Endothelial cell of umbilical vein (primary cell): Measurements from ENCODE around the gene DCUN1D2. TPM values are rescaled to one million over a fixed set of nuclear protein-coding genes. Genes with fewer than 3 reads are reported as not detected.

Source experiments
- BruUV-seq: library from RNA; stranded (reverse); fragments of 400-500 nt; replicated peaks from 2 replicates; lab custom pipeline; 2021; lab: Mats Ljungman, UMichigan
- CTCF ChIA-PET: fragments of 300-600, 350-600 bp; sonication (Branson Sonifier 250); formaldehyde crosslinking; loops from one replicate; lab custom pipeline; 2021; ENCODE audit warnings: antibody characterized with exemption, inconsistent platforms; lab: Charles Lee
- POLR2A ChIA-PET: fragments of 300-600, 350-600 bp; sonication (Branson Sonifier 250); formaldehyde crosslinking; loops from one replicate; lab custom pipeline; 2021; ENCODE audit warnings: antibody characterized with exemption, inconsistent platforms; lab: Charles Lee
- DNase-seq: peaks from one replicate; pipeline ENCODE4 v3.0.0-alpha.2; 2011; ENCODE audit warnings: low read depth, low spot score
- FAIRE-seq: peaks from 2 replicates; lab custom pipeline; 2011; peaks lifted over from hg19 to GRCh38; lab: Jason Lieb, UNC
- H2AFZ ChIP-seq: 2 replicates; pipeline ENCODE4 v1.6.0; 2012; ENCODE audit warnings: low read depth, low read length, control low read depth, inconsistent platforms
- H3K27ac ChIP-seq: 2 replicates; pipeline ENCODE4 v1.5.1; 2011; ENCODE audit warnings: low read depth, mild to moderate bottlenecking, control low read depth, low read length, moderate library complexity; ENCODE audit not compliant: insufficient read depth
- H3K27me3 ChIP-seq, 2 experiments: 2 replicates each; pipeline versions ENCODE4 v1.6.0 to v1.6.1; 2011; ENCODE audit warnings: low read length in 2 of 2, mixed read lengths in 1 of 2; ENCODE audit not compliant: control insufficient read depth in 2 of 2, insufficient read depth in 2 of 2
- H3K36me3 ChIP-seq, 2 experiments: 2 replicates in 1 of 2; 3 replicates in 1 of 2; pipeline ENCODE4 v1.5.1; 2011; ENCODE audit warnings: low read length in 2 of 2, mild to moderate bottlenecking in 1 of 2, moderate library complexity in 1 of 2; ENCODE audit not compliant: control insufficient read depth in 2 of 2, insufficient read depth in 2 of 2; ENCODE audit errors: extremely low read depth in 1 of 2
- H3K4me1 ChIP-seq: 3 replicates; pipeline ENCODE4 v1.5.1; 2011; ENCODE audit warnings: mild to moderate bottlenecking, low read length; ENCODE audit not compliant: control insufficient read depth, insufficient read depth; ENCODE audit errors: extremely low read depth
- H3K4me2 ChIP-seq: 2 replicates; pipeline ENCODE4 v1.6.1; 2011; ENCODE audit warnings: low read length, control low read depth, mixed read lengths; ENCODE audit not compliant: insufficient read depth
- H3K4me3 ChIP-seq, 3 experiments: fragments of 200-600 bp in 1 of 3; sonication (generic), shearing (Covaris generic) in 1 of 3; replicated peaks in 1 of 3; 2 replicates each; pipeline ENCODE4 v1.5.1; 2011 to 2016; ENCODE audit warnings: control low read depth in 3 of 3, low read length in 3 of 3, mild to moderate bottlenecking in 2 of 3, inconsistent platforms in 1 of 3, low read depth in 1 of 3, moderate library complexity in 1 of 3; ENCODE audit not compliant: insufficient read depth in 1 of 3
- H3K79me2 ChIP-seq: 2 replicates; pipeline ENCODE4 v1.6.0; 2012; ENCODE audit warnings: low read length, inconsistent platforms; ENCODE audit not compliant: control insufficient read depth, insufficient read depth
- H3K9ac ChIP-seq: replicated peaks from 2 replicates; pipeline ENCODE3; 2011; ENCODE audit warnings: low read length, control low read depth; ENCODE audit not compliant: insufficient read depth; ENCODE audit errors: extremely low read depth
- H3K9me1 ChIP-seq: replicated peaks from 3 replicates; pipeline ENCODE4 v1.6.0; 2011; ENCODE audit warnings: mild to moderate bottlenecking, low read length; ENCODE audit not compliant: control insufficient read depth, insufficient read depth; ENCODE audit errors: extremely low read depth
- H3K9me3 ChIP-seq: replicated peaks from 2 replicates; pipeline ENCODE4 v1.5.1; 2012; ENCODE audit warnings: low read length, inconsistent platforms; ENCODE audit not compliant: control insufficient read depth, insufficient read depth
- H4K20me1 ChIP-seq: replicated peaks from 2 replicates; pipeline ENCODE3; 2011; ENCODE audit warnings: mild to moderate bottlenecking, low read length; ENCODE audit not compliant: control insufficient read depth, insufficient read depth; ENCODE audit errors: extremely low read depth
- EZH2 ChIP-seq: IDR thresholded peaks from 2 replicates; pipeline ENCODE4 v1.6.1; 2012; ENCODE audit warnings: borderline replicate concordance, low read depth, mild to moderate bottlenecking, moderate library complexity, low read length, inconsistent platforms; ENCODE audit not compliant: severe bottlenecking
- FOS ChIP-seq: IDR thresholded peaks from 2 replicates; pipeline ENCODE4 v1.6.1; 2011; ENCODE audit warnings: mild to moderate bottlenecking, low read length, moderate library complexity, borderline replicate concordance; ENCODE audit not compliant: insufficient read depth
- GATA2 ChIP-seq: IDR thresholded peaks from 2 replicates; pipeline ENCODE4 v1.7.0; 2011; ENCODE audit warnings: low read depth, mild to moderate bottlenecking, moderate library complexity, mixed read lengths, low read length; ENCODE audit not compliant: insufficient read length, insufficient read depth
- JUN ChIP-seq: IDR thresholded peaks from 2 replicates; pipeline ENCODE4 v1.6.1; 2011; ENCODE audit warnings: borderline replicate concordance, low read depth; ENCODE audit not compliant: insufficient read length, insufficient read depth
- MAX ChIP-seq: IDR thresholded peaks from 2 replicates; pipeline ENCODE4 v1.6.1; 2011; ENCODE audit not compliant: insufficient read depth, insufficient read length
- MYC ChIP-seq: IDR thresholded peaks from one replicate; pipeline ENCODE4 v1.6.1; 2011; ENCODE audit warnings: mild to moderate bottlenecking, low read depth, low read length
- POLR2A ChIP-seq: IDR thresholded peaks from 2 replicates; pipeline ENCODE4 v1.6.1; 2012; ENCODE audit warnings: low read depth, mild to moderate bottlenecking, control low read depth, low read length
- POLR2AphosphoS5 ChIP-seq: IDR thresholded peaks from 2 replicates; pipeline ENCODE4 v1.6.1; 2012; ENCODE audit warnings: low read depth, mild to moderate bottlenecking, control low read depth, low read length, moderate library complexity; ENCODE audit not compliant: insufficient read depth
- dilution Hi-C: fragments of 300-500 bp; cut with MboI; formaldehyde crosslinking; loops from one replicate; pipeline ENCODE4 v1.15.0; 2019; ENCODE audit warnings: low sequenced_read_pairs; ENCODE audit not compliant: extremely low pct_ligation_motif_present
- intact Hi-C: fragments of 100-400 bp; cut with micrococcal nuclease; formaldehyde crosslinking; loops from one replicate; pipeline ENCODE4 v1.10.0; 2022
- polyA plus RNA-seq, 4 experiments: library from polyadenylated mRNA; depleted of rRNA in 3 of 4; stranded (reverse) in 3 of 4; unstranded in 1 of 4; fragments of >200 nt; gene quantifications; 2 replicates each; pipeline versions ENCODE4 v1.2.1 to v1.2.3, GENCODE V29; 2011 to 2012; ENCODE audit warnings: missing spikeins in 1 of 4
- total RNA-seq: library from RNA; stranded (reverse); gene quantifications from 2 replicates; pipeline ENCODE4 v1.2.3, GENCODE V29; 2021
- TF ChIP-seq, protein P1 (sequence below), 2 donors: IDR thresholded peaks; 1 replicate in 1 of 2; 2 replicates in 1 of 2; pipeline ENCODE4 v1.5.1; 2011; ENCODE audit warnings: low read length in 2 of 2, mild to moderate bottlenecking in 2 of 2, moderate library complexity in 2 of 2, control low read depth in 1 of 2, inconsistent platforms in 1 of 2, low read depth in 1 of 2; ENCODE audit not compliant: insufficient read depth in 1 of 2; ENCODE audit errors: extremely low read depth in 1 of 2

Gene DCUN1D2
- total and polyA plus RNA-seq, 2 donors (not counting 3 experiments of a cell fraction or from before 2014, with no cell fraction given) = 10.5 to 24.9 TPM

GRCh38 chr13:113407103-113407530 lies 83.4 kb downstream of the DCUN1D2 start:
- Histone ChIP-seq H3K27ac (no peak overlapping the region), H3K9ac (no peak overlapping the region), H3K36me3 (no peaks in the 10 kb centered on the region), H3K27me3 (no peaks in the 10 kb centered on the region), H3K4me1 (no peaks in the 10 kb centered on the region), H3K9me1 (no peaks in the 10 kb centered on the region), H4K20me1 (no peaks in the 10 kb centered on the region), H3K4me2 (no peak overlapping the region), H3K79me2 (no peaks in the 10 kb centered on the region), H3K4me3 (no peak overlapping the region), H3K9me3 (no peaks in the 10 kb centered on the region), H2AFZ (no peak overlapping the region)
- dilution Hi-C loops = no loop called here
- ChIA-PET CTCF (no interaction called here), POLR2A (no interaction called here)
- TF ChIP-seq FOS = no peak
- TF ChIP-seq EZH2 = no peak
- TF ChIP-seq MAX = no peak
- no peak for TF ChIP-seq MYC
- no peak for TF ChIP-seq POLR2AphosphoS5
- no peak for TF ChIP-seq JUN
- TF ChIP-seq, protein P1, sequence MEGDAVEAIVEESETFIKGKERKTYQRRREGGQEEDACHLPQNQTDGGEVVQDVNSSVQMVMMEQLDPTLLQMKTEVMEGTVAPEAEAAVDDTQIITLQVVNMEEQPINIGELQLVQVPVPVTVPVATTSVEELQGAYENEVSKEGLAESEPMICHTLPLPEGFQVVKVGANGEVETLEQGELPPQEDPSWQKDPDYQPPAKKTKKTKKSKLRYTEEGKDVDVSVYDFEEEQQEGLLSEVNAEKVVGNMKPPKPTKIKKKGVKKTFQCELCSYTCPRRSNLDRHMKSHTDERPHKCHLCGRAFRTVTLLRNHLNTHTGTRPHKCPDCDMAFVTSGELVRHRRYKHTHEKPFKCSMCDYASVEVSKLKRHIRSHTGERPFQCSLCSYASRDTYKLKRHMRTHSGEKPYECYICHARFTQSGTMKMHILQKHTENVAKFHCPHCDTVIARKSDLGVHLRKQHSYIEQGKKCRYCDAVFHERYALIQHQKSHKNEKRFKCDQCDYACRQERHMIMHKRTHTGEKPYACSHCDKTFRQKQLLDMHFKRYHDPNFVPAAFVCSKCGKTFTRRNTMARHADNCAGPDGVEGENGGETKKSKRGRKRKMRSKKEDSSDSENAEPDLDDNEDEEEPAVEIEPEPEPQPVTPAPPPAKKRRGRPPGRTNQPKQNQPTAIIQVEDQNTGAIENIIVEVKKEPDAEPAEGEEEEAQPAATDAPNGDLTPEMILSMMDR (IDR thresholded peaks at IDR 0.05; ENCODE audit: extremely low read depth in 1 of 2, insufficient read depth in 1 of 2, low read depth in 1 of 2, low read length in 2 of 2) = no peak
- no peak for TF ChIP-seq POLR2A
- no peak for TF ChIP-seq GATA2
- BruUV-seq = no TSS peak
- intact Hi-C loops = no loop called here
- no peak for FAIRE-seq
- DNase-seq = no peak
